Neuronal stem cell (in vitro differentiated cells): ENCODE data around the gene SYT8.

ENCODE experiments used
- DNase-seq: peaks from one replicate; pipeline ENCODE4 v3.0.0-alpha.2; 2013; ENCODE audit warnings: low spot score
- H2AFZ ChIP-seq: one replicate; pipeline ENCODE4 v1.6.1; 2013; ENCODE audit warnings: mild to moderate bottlenecking, low read length, inconsistent platforms
- H2AK5ac ChIP-seq: 2 replicates; pipeline ENCODE4 v1.6.1; 2013; ENCODE audit warnings: low read depth, mild to moderate bottlenecking, inconsistent platforms, low read length, moderate library complexity, mixed read lengths
- H2BK120ac ChIP-seq: 2 replicates; pipeline ENCODE4 v1.6.1; 2013; ENCODE audit warnings: low read depth, mild to moderate bottlenecking, inconsistent platforms, low read length, moderate library complexity, mixed read lengths
- H2BK12ac ChIP-seq: one replicate; pipeline ENCODE4 v1.6.1; 2013; ENCODE audit warnings: low read length, inconsistent platforms
- H2BK15ac ChIP-seq: 2 replicates; pipeline ENCODE4 v1.6.1; 2013; ENCODE audit warnings: mild to moderate bottlenecking, low read length, inconsistent platforms, mixed read lengths
- H2BK5ac ChIP-seq: one replicate; pipeline ENCODE4 v1.6.1; 2013; ENCODE audit warnings: inconsistent platforms, mild to moderate bottlenecking, low read length, moderate library complexity
- H3K14ac ChIP-seq: one replicate; pipeline ENCODE4 v1.6.1; 2013; ENCODE audit warnings: low read length, inconsistent platforms
- H3K18ac ChIP-seq: 2 replicates; pipeline ENCODE4 v1.6.1; 2013; ENCODE audit warnings: low read length, inconsistent platforms
- H3K23ac ChIP-seq: 2 replicates; pipeline ENCODE4 v1.6.1; 2013; ENCODE audit warnings: low read depth, mild to moderate bottlenecking, mixed read lengths, low read length, inconsistent platforms; ENCODE audit not compliant: poor library complexity
- H3K27ac ChIP-seq: replicated peaks from 3 replicates; pipeline ENCODE4 v1.5.1; 2013; ENCODE audit warnings: low read length, inconsistent platforms
- H3K27me3 ChIP-seq, 3 experiments: 2 replicates each; pipeline ENCODE4 v1.6.1; 2013; ENCODE audit warnings: low read length in 3 of 3, mild to moderate bottlenecking in 2 of 3, inconsistent platforms in 1 of 3, low read depth in 1 of 3, mixed read lengths in 1 of 3, moderate library complexity in 1 of 3; ENCODE audit not compliant: control insufficient read depth in 3 of 3, insufficient read depth in 3 of 3
- H3K36me3 ChIP-seq, 2 donors: replicated peaks in 1 of 2; 2 replicates each; pipeline ENCODE4 v1.6.1; 2013; ENCODE audit warnings: low read length in 2 of 2; ENCODE audit not compliant: control insufficient read depth in 2 of 2, insufficient read depth in 2 of 2
- H3K4ac ChIP-seq: 2 replicates; pipeline ENCODE4 v1.6.1; 2013; ENCODE audit warnings: inconsistent platforms, mild to moderate bottlenecking, low read length, moderate library complexity
- H3K4me1 ChIP-seq, 2 donors: 1 replicate in 1 of 2; 2 replicates in 1 of 2; pipeline ENCODE4 v1.6.1; 2013; ENCODE audit warnings: low read length in 2 of 2, low read depth in 1 of 2; ENCODE audit not compliant: control insufficient read depth in 2 of 2, insufficient read depth in 1 of 2
- H3K4me2 ChIP-seq: one replicate; pipeline ENCODE4 v1.6.1; 2013; ENCODE audit warnings: mild to moderate bottlenecking, low read length, inconsistent platforms; ENCODE audit not compliant: insufficient read depth, poor library complexity, severe bottlenecking
- H3K4me3 ChIP-seq, 2 donors: 2 replicates each; pipeline ENCODE4 v1.5.1; 2013; ENCODE audit warnings: low read length in 2 of 2, mild to moderate bottlenecking in 2 of 2, inconsistent platforms in 1 of 2, moderate library complexity in 1 of 2
- H3K79me1 ChIP-seq: one replicate; pipeline ENCODE4 v1.6.1; 2013; ENCODE audit warnings: low read depth, mild to moderate bottlenecking, inconsistent platforms, low read length, moderate library complexity
- H3K9ac ChIP-seq: one replicate; pipeline ENCODE4 v1.6.1; 2013; ENCODE audit warnings: mild to moderate bottlenecking, low read depth, low read length, inconsistent platforms; ENCODE audit not compliant: poor library complexity
- H3K9me3 ChIP-seq, 2 donors: replicated peaks in 1 of 2; 2 replicates each; pipeline versions ENCODE3 to v1.6.1; 2013; ENCODE audit warnings: low read length in 2 of 2, mild to moderate bottlenecking in 2 of 2, inconsistent platforms in 1 of 2, low read depth in 1 of 2, mixed read lengths in 1 of 2, moderate library complexity in 1 of 2; ENCODE audit not compliant: control insufficient read depth in 2 of 2, insufficient read depth in 1 of 2
- H4K8ac ChIP-seq: one replicate; pipeline ENCODE4 v1.6.1; 2013; ENCODE audit warnings: low read depth, mild to moderate bottlenecking, inconsistent platforms, low read length, moderate library complexity
- H4K91ac ChIP-seq: one replicate; pipeline ENCODE4 v1.6.1; 2013; ENCODE audit warnings: low read length, low read depth, mild to moderate bottlenecking, inconsistent platforms; ENCODE audit not compliant: poor library complexity
- WGBS, 2 donors: extraction: QIAGEN DNeasy Blood & Tissue Kit; methylation state at CpG; one replicate each; pipeline ENCODE4 v1.1.7; 2013; ENCODE audit warnings: missing lambda C conversion rate in 2 of 2, mixed read lengths in 1 of 2; ENCODE audit not compliant: insufficient read length in 2 of 2, insufficient replicate concordance in 1 of 2; ENCODE audit errors: extremely low coverage in 2 of 2; 5-methylcytosine and 5-hydroxymethylcytosine counted together

Gene SYT8

DNA sequence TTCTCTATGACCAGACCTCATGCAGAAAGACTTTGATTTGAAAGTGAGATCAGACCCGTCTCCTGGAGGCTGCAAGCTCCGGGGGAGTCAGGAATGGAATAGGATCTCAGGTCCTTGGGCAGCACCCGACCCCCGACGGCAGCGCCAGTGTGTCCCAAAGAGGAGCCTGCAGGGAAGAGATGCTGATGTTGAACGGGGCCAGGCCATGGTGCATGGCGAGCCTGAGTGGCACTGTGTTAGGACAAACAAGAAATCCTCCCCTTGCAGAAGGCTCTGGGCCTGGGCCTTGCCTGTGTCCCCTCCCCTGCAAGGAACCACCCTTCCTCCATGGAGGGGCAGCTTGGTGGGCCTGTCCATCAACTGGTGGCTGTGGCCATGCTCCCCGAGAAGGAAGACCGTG lies 20.1 kb upstream of the SYT8 start:
- Histone ChIP-seq H3K9ac (no peak overlapping the region), H3K9me3 (peaks cover 0 to 6% of the 10 kb centered on the region in 2 donors)
- no CpG with 5 or more reads among the region's 10 CpGs for WGBS, 2 donors

DNA sequence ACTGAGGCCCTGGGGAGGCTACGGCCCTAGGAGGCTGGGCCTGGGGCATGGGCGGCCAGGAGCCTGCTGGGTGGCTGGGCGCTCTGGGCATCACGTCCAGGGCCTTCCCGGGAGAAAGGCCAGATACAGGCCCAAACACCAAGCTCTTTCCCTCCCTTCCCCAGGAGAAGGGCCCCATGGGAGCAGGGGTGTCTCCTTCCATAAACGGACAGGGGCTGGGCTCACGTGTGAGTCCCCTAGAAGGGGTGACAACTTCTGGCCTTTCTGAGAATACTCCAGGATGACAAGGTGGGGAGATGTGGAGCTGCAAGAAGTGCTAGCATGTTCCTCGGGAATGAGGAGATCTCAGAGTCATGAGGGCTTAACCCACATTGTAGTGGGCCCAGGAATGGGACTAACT lies 19.5 kb upstream of the SYT8 start:
- Histone ChIP-seq H3K4me3 (no peak overlapping the region), H3K79me1 (no peaks in the 10 kb centered on the region), H2AK5ac (peak overlapping the region; percentile 82), H3K4me2 (no peak overlapping the region), H4K91ac (no peak overlapping the region), H3K9me3 (peaks cover 0 to 6% of the 10 kb centered on the region in 2 donors), H3K27me3 (peaks cover 0 to 13% (median 0%) of the 10 kb centered on the region in 3 experiments), H3K14ac (no peak overlapping the region), H2BK120ac (no peak overlapping the region), H2BK12ac (no peak overlapping the region), H2AFZ (no peak overlapping the region), H2BK5ac (no peak overlapping the region), H3K23ac (no peak overlapping the region), H3K18ac (peak overlapping the region; percentile 57), H4K8ac (no peak overlapping the region), H3K9ac (no peak overlapping the region), H2BK15ac (peak overlapping the region; percentile 69), H3K27ac (no peak overlapping the region), H3K4ac (no peak overlapping the region), H3K4me1 (no peaks in the 10 kb centered on the region), H3K36me3 (no peaks in the 10 kb centered on the region)
- no peak for DNase-seq
- no CpG with 5 or more reads among the region's 8 CpGs for WGBS, 2 donors

More for the DNA sequence above, 20.1 kb upstream of the SYT8 start:
- Histone ChIP-seq H2BK15ac (no peak overlapping the region), H3K27ac (no peak overlapping the region), H3K18ac (no peak overlapping the region), H3K27me3 (peaks cover 0 to 12% (median 0%) of the 10 kb centered on the region in 3 experiments), H2BK12ac (no peak overlapping the region), H3K4me3 (no peak overlapping the region), H3K79me1 (no peaks in the 10 kb centered on the region), H3K4me1 (no peaks in the 10 kb centered on the region), H2AFZ (no peak overlapping the region), H3K4ac (no peak overlapping the region), H2BK5ac (no peak overlapping the region), H2AK5ac (no peak overlapping the region), H3K23ac (no peak overlapping the region), H4K8ac (no peak overlapping the region), H3K36me3 (no peaks in the 10 kb centered on the region), H2BK120ac (no peak overlapping the region), H4K91ac (no peak overlapping the region), H3K14ac (no peak overlapping the region), H3K4me2 (no peak overlapping the region)
- DNase-seq = no peak

DNA sequence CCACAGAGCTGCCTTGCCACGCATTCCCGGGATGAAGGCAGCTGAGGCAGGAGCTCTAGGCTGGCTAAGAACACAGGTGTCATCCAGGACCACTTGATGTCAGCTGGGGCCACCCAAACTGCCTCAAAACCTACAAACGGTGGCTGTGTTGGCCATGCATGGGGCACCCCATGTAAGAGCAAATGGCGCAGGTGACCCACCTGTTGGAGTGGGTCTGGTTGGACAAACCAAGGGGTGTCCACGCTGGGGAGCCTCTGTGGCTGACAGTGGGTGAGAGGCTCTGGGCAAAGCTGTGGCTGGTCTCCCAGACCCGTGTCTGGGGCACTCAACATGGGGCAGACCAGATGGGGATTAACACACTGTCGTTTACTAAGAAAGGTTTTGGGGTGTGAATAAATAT lies 19.0 kb upstream of the SYT8 start:
- no peak overlapping the region for H3K23ac ChIP-seq

DNA sequence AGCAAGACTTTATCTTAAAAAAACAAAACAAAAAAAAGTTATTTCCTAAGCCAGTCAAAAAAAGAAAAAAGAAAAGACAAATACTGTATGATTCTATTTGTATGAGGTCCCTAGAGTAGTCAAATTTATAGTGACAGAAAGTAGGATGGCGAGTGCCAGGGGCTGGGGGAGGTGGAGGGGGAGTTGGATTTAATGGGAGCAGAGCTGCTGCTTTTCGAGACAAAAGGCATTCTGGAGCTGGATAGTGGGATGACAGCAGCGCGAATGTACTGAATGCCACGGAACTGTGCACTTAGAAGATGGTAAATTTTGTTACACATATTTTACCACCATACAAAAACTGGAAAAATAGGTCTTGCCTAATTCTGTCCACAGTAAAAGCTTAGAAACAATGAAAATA lies 17.8 kb upstream of the SYT8 start:
- Histone ChIP-seq H3K4me2 (no peak overlapping the region), H3K9ac (no peak overlapping the region), H4K8ac (no peak overlapping the region), H3K27ac (no peak overlapping the region), H2BK120ac (no peak overlapping the region), H3K9me3 (peaks cover 0 to 6% of the 10 kb centered on the region in 2 donors), H2BK15ac (no peak overlapping the region), H4K91ac (no peak overlapping the region), H2AK5ac (no peak overlapping the region), H3K79me1 (no peaks in the 10 kb centered on the region), H2AFZ (no peak overlapping the region), H3K14ac (no peak overlapping the region), H3K4me3 (no peak overlapping the region), H3K18ac (no peak overlapping the region), H3K23ac (no peak overlapping the region), H3K4me1 (no peaks in the 10 kb centered on the region), H2BK12ac (no peak overlapping the region), H3K27me3 (peaks cover 0 to 8% (median 0%) of the 10 kb centered on the region in 3 experiments), H2BK5ac (no peak overlapping the region), H3K36me3 (no peaks in the 10 kb centered on the region), H3K4ac (no peak overlapping the region)
- no CpG with 5 or more reads among the region's 5 CpGs for WGBS, 2 donors
- no peak for DNase-seq

More for the DNA sequence above, 19.0 kb upstream of the SYT8 start:
- no peak overlapping the region for H3K4me2 ChIP-seq
- H3K9me3 ChIP-seq = peaks cover 0 to 6% of the 10 kb centered on the region in 2 donors
- no peak overlapping the region for H4K8ac ChIP-seq
- H2BK12ac ChIP-seq = no peak overlapping the region
- H2AFZ ChIP-seq = no peak overlapping the region
- peaks cover 0 to 9% (median 0%) of the 10 kb centered on the region in 3 experiments for H3K27me3 ChIP-seq
- peak overlapping the region; percentile 69 for H2BK15ac ChIP-seq
- no peaks in the 10 kb centered on the region for H3K36me3 ChIP-seq
- no peak overlapping the region for H3K14ac ChIP-seq
- no peak overlapping the region for H3K18ac ChIP-seq
- no peak for DNase-seq
- no peak overlapping the region for H4K91ac ChIP-seq
- no peak overlapping the region for H3K9ac ChIP-seq
- H2BK5ac ChIP-seq = no peak overlapping the region
- no peaks in the 10 kb centered on the region for H3K79me1 ChIP-seq
- no peaks in the 10 kb centered on the region for H3K4me1 ChIP-seq
- no peak overlapping the region for H2BK120ac ChIP-seq
- no peak overlapping the region for H3K4me3 ChIP-seq
- H3K27ac ChIP-seq = no peak overlapping the region
- peak overlapping the region; percentile 82 for H2AK5ac ChIP-seq
- H3K4ac ChIP-seq = no peak overlapping the region
- WGBS, 2 donors = no CpG with 5 or more reads among the region's 7 CpGs
